Measurements from ENCODE around the gene NFE2L3. TPM values are rescaled to one million over a fixed set of nuclear protein-coding genes. Genes with fewer than 3 reads are reported as not detected.

The NFE2L3 gene
- total and polyA plus RNA-seq, 9 of the 15 experiments (the other 6 are each of a cell fraction or from before 2014, with no cell fraction given): 2.9 to 16.9 (median 12.4) TPM

- TF ChIP-seq CUX1 (CRISPR knock-in tag; IDR thresholded peaks at IDR 0.05) (peak; percentile 34; the same call in 1 of the 2 replicates), TEAD2 (tag; IDR thresholded peaks at IDR 0.05) (no peak), PBX2 (CRISPR knock-in tag; IDR thresholded peaks at IDR 0.05; ENCODE audit: low read depth) (no peak), PBX2 (tag; conservative IDR thresholded peaks at IDR 0.05; ENCODE audit: low read depth) (peak; percentile 92), NONO (IDR thresholded peaks at IDR 0.05; ENCODE audit: low read depth in 2 of 2, low read length in 1 of 2) (0 out of 4 replicates have a peak, but pooled peaks of 1 of the 2 experiments have one; percentile 11), PML (IDR thresholded peaks at IDR 0.05; ENCODE audit: low read length) (peak; percentile 52; the same call in 1 of the 2 replicates), FOXJ2 (tag; IDR thresholded peaks at IDR 0.05) (0 out of 2 replicates have a peak, but pooled peaks have one; percentile 77), PYGO2 (tag; IDR thresholded peaks at IDR 0.05) (peak; percentile 69; the same call in 1 of the 2 replicates), ADNP (tag; IDR thresholded peaks at IDR 0.05) (no peak), TRIM24 (IDR thresholded peaks at IDR 0.05) (peak; percentile 56 to 76), SMARCC2 (IDR thresholded peaks at IDR 0.05; ENCODE audit: low read depth) (peak; percentile 86), NRF1 (conservative IDR thresholded peaks at IDR 0.05 in 1 of 2, IDR thresholded peaks at IDR 0.05 in 1 of 2) (peak; percentile 52 to 59; a peak in 3 of 4 replicates), DDX20 (tag; IDR thresholded peaks at IDR 0.05; ENCODE audit: low read depth) (no peak), SP2 (IDR thresholded peaks at IDR 0.05; ENCODE audit: extremely low read depth, low read depth, low read length, poor library complexity, severe bottlenecking) (no peak), NBN (IDR thresholded peaks at IDR 0.05; ENCODE audit: low read depth) (0 out of 2 replicates have a peak, but pooled peaks have one; percentile 67), HDGF (IDR thresholded peaks at IDR 0.05) (0 out of 2 replicates have a peak, but pooled peaks have one; percentile 50), AFF1 (IDR thresholded peaks at IDR 0.05; ENCODE audit: low read depth in 1 of 2, partially characterized antibody in 2 of 2) (peak in 1 of 2 experiments; percentile 61)
These were observed 28.8 kb downstream of the NFE2L3 start (continued) for GRCh38 chr7:26180792-26181198.
